ENCODE results near the gene PLEKHG5.

PLEKHG5 gene

GRCh38 chr1:6474815-6475282 is 16.6 kb downstream of the PLEKHG5 start:
- peaks cover 0 to 5% of the 10 kb centered on the region in 2 donors for H3K27me3 ChIP-seq
- intact Hi-C loops (cut with DNase I; ENCODE audit: low total_unique reads) = no loop called here
- no peak overlapping the region for H3K27ac ChIP-seq

GRCh38 chr1:6473974-6474814 is 17.3 kb downstream of the PLEKHG5 start:
- TF ChIP-seq CTCF (IDR thresholded peaks at IDR 0.05) = no peak
- Histone ChIP-seq H3K27me3 (peaks cover 0 to 5% of the 10 kb centered on the region in 2 donors), H3K36me3 (peaks cover 0 to 52% (median 34%) of the 10 kb centered on the region in 3 donors), H3K9me3 (no peaks in the 10 kb centered on the region), H3K4me3 (no peak overlapping the region), H3K27ac (no peak overlapping the region), H3K4me1 (no peaks in the 10 kb centered on the region)
- no peak for DNase-seq
- intact Hi-C loops (cut with DNase I; ENCODE audit: low total_unique reads) = no loop called here

More at GRCh38 chr1:6474815-6475282, 16.6 kb downstream of the PLEKHG5 start:
- Histone ChIP-seq H3K36me3 (peaks cover 0 to 46% (median 34%) of the 10 kb centered on the region in 3 donors), H3K9me3 (no peaks in the 10 kb centered on the region), H3K4me1 (no peaks in the 10 kb centered on the region), H3K4me3 (no peak overlapping the region)
- no peak for TF ChIP-seq CTCF (IDR thresholded peaks at IDR 0.05)
- no peak for DNase-seq

- intact Hi-C loops (cut with DNase I; ENCODE audit: low total_unique reads) = no loop called here
- H3K27ac ChIP-seq = no peak overlapping the region
- peaks cover 0 to 63% (median 45%) of the 10 kb centered on the region in 3 donors for H3K36me3 ChIP-seq
- no peaks in the 10 kb centered on the region for H3K4me1 ChIP-seq
- H3K4me3 ChIP-seq = no peak overlapping the region
- no peak for TF ChIP-seq CTCF (IDR thresholded peaks at IDR 0.05)
- DNase-seq = no peak
- H3K9me3 ChIP-seq = no peaks in the 10 kb centered on the region
- H3K27me3 ChIP-seq = peaks cover 0 to 5% of the 10 kb centered on the region in 2 donors
Measured at GRCh38 chr1:6473156-6473555, 18.3 kb downstream of the PLEKHG5 start.

- H3K9me3 ChIP-seq = no peaks in the 10 kb centered on the region
- H3K4me3 ChIP-seq = no peak overlapping the region
- intact Hi-C loops (cut with DNase I; ENCODE audit: low total_unique reads) = no loop called here
- H3K4me1 ChIP-seq = no peaks in the 10 kb centered on the region
- TF ChIP-seq CTCF (IDR thresholded peaks at IDR 0.05) = no peak
- no peak for DNase-seq
- H3K27me3 ChIP-seq = peaks cover 0 to 11% of the 10 kb centered on the region in 2 donors
- H3K27ac ChIP-seq = no peak overlapping the region
- peaks cover 0 to 70% (median 52%) of the 10 kb centered on the region in 3 donors for H3K36me3 ChIP-seq
Measured at GRCh38 chr1:6472391-6472790, 19.1 kb downstream of the PLEKHG5 start.

GRCh38 chr1:6471970-6472368 is 19.5 kb downstream of the PLEKHG5 start:
- Histone ChIP-seq H3K4me1 (no peaks in the 10 kb centered on the region), H3K9me3 (no peaks in the 10 kb centered on the region), H3K27ac (no peak overlapping the region), H3K36me3 (peaks cover 0 to 73% (median 53%) of the 10 kb centered on the region in 3 donors), H3K27me3 (peaks cover 0 to 14% of the 10 kb centered on the region in 2 donors), H3K4me3 (no peak overlapping the region)
- intact Hi-C loops (cut with DNase I; ENCODE audit: low total_unique reads) = no loop called here
- no peak for TF ChIP-seq CTCF (IDR thresholded peaks at IDR 0.05)
- DNase-seq = no peak

Measured in tibial artery (tissue), 4 donors.